K562 (cell line): ENCODE data around the gene CERS5. TPM values are rescaled to one million over a fixed set of nuclear protein-coding genes. Genes with fewer than 3 reads are reported as not detected.

Experiments used
- KLF10 ChIP-seq: fragments of 250-450 bp; sonication (Bioruptor Pico); IDR thresholded peaks from 2 replicates; pipeline ENCODE4 v1.6.1; 2021; ENCODE audit warnings: matching md5 sums
- RREB1 ChIP-seq: fragments of 250-450 bp; sonication (Bioruptor Pico); IDR thresholded peaks from 2 replicates; pipeline ENCODE4 v1.4.0; 2020
- SIX5 ChIP-seq, 2 experiments: IDR thresholded peaks; 2 replicates each; pipeline ENCODE4 v1.6.1; 2011; ENCODE audit warnings: low read length in 2 of 2, borderline replicate concordance in 1 of 2, low read depth in 1 of 2, mild to moderate bottlenecking in 1 of 2, moderate library complexity in 1 of 2; ENCODE audit not compliant: insufficient read depth in 1 of 2
- TGIF2 ChIP-seq: sonication (generic); formaldehyde crosslinking; IDR thresholded peaks from 2 replicates; pipeline ENCODE4 v1.8.1; 2022; ENCODE audit warnings: mild to moderate bottlenecking, missing genetic modification reagents, moderate library complexity
- TRIM25 ChIP-seq: fragments of 450-650 bp; IDR thresholded peaks from 2 replicates; pipeline ENCODE4 v1.7.0; 2016; ENCODE audit warnings: borderline replicate concordance
- ZNF347 ChIP-seq: fragments of 450-650 bp; formaldehyde crosslinking; IDR thresholded peaks from 2 replicates; pipeline ENCODE4 v1.4.0; 2020; ENCODE audit warnings: low read depth, mild to moderate bottlenecking, moderate library complexity
- ZNF408 ChIP-seq: fragments of 250-450 bp; sonication (Bioruptor Pico); IDR thresholded peaks from 2 replicates; pipeline ENCODE4 v1.4.0; 2020; ENCODE audit warnings: low read depth, mild to moderate bottlenecking, moderate library complexity
- polyA plus RNA-seq, 8 experiments: library from polyadenylated mRNA; depleted of rRNA in 4 of 8; stranded (reverse) in 5 of 8; unstranded in 3 of 8; fragments of >200 nt; fragmentation: Nextera tagmentation in 2 of 8; fragmentation: Illumina TruSeq in 1 of 8; extraction: Ambion mirVana in 2 of 8; extraction: Trizol in 1 of 8; gene quantifications; 2 replicates each; pipeline versions ENCODE4 v1.2.1 to v1.2.3, GENCODE V29; 2011 to 2014; ENCODE audit warnings: inconsistent platforms in 1 of 8, missing spikeins in 1 of 8
- total RNA-seq, 7 experiments: library from RNA; depleted of rRNA in 6 of 7; stranded (reverse); fragments of >200 nt in 6 of 7; fragmentation: Illumina TruSeq in 2 of 7; extraction: Trizol in 2 of 7; gene quantifications; 2 replicates each; pipeline versions ENCODE4 v1.2.1 to v1.2.3, GENCODE V29; 2011 to 2021; ENCODE audit warnings: low replicate concordance in 1 of 7

Gene CERS5
- total and polyA plus RNA-seq, 9 of the 15 experiments (the other 6 are each of a cell fraction or from before 2014, with no cell fraction given): 6.1 to 47.5 (median 17.8) TPM

GRCh38 chr12:50200552-50201273, 33.5 kb upstream of the CERS5 start (continued):
- no peak for TF ChIP-seq ZNF408
- no peak for TF ChIP-seq SIX5 (IDR thresholded peaks at IDR 0.05; ENCODE audit: borderline replicate concordance in 1 of 2, insufficient read depth in 1 of 2, low read depth in 1 of 2, low read length in 2 of 2)
- no peak for TF ChIP-seq ZNF347 (CRISPR knock-in tag)
- no peak for TF ChIP-seq KLF10 (CRISPR knock-in tag)
- TF ChIP-seq RREB1 (CRISPR knock-in tag): no peak
- TF ChIP-seq TRIM25: no peak
- no peak for TF ChIP-seq TGIF2
